HS-27A (cell line): ENCODE results near the gene BRD4.

ENCODE experiments used
- DNase-seq: peaks from one replicate; pipeline ENCODE4 v3.0.0-alpha.2; 2012; ENCODE audit warnings: low read depth, missing footprints

BRD4 gene

GRCh38 chr19:15194938-15195337 lies 137.4 kb downstream of the BRD4 start:
- DNase-seq: no peak

GRCh38 chr19:15191982-15192381 lies 140.4 kb downstream of the BRD4 start:
- no peak for DNase-seq

- DNase-seq: no peak
These were observed 140.8 kb downstream of the BRD4 start for GRCh38 chr19:15191514-15191913.

- DNase-seq: no peak
These were observed 143.5 kb downstream of the BRD4 start for GRCh38 chr19:15188851-15189250.

GRCh38 chr19:15187026-15188007 lies 145.0 kb downstream of the BRD4 start:
- no peak for DNase-seq
